ENCODE data around the gene PDSS2.

DNA sequence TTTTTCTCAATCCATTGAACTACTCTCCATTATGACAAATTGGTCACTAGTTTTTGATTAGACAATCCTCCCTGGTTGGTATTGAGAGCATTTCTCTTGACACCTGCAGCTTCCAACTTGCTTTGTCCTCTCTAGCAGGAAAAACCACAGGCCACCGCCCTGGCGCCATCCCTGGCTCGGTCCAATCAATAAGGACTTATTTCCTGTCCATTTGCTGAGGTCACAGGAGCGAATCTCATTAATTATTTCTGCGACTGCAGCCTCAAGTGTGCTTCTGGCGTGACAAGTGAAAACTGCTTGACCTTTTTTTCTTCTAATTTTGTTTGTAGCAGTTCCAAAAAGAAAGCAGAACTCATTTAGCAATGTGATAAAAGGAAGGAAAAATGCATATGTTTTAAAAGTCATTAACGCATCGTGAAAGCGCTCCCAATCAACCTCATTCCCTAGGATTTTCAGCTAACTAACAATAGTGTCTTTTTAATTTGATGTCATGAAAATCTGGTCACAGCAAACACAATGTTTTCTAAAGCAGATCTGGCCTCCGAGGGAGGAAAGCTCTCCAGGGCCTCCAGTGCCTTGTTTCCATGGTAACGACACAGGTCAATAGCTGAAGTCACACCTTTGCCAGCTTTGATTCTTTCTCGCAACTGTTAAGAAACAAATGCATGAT, 305.1 kb downstream of the PDSS2 start:
- TF ChIP-seq, protein P1, sequence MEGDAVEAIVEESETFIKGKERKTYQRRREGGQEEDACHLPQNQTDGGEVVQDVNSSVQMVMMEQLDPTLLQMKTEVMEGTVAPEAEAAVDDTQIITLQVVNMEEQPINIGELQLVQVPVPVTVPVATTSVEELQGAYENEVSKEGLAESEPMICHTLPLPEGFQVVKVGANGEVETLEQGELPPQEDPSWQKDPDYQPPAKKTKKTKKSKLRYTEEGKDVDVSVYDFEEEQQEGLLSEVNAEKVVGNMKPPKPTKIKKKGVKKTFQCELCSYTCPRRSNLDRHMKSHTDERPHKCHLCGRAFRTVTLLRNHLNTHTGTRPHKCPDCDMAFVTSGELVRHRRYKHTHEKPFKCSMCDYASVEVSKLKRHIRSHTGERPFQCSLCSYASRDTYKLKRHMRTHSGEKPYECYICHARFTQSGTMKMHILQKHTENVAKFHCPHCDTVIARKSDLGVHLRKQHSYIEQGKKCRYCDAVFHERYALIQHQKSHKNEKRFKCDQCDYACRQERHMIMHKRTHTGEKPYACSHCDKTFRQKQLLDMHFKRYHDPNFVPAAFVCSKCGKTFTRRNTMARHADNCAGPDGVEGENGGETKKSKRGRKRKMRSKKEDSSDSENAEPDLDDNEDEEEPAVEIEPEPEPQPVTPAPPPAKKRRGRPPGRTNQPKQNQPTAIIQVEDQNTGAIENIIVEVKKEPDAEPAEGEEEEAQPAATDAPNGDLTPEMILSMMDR (IDR thresholded peaks at IDR 0.05): no peak
- TF ChIP-seq EZH2 (IDR thresholded peaks at IDR 0.05; ENCODE audit: borderline replicate concordance, insufficient read depth, low read depth, low read length, poor library complexity, severe bottlenecking): no peak

Measured in B cell (primary cell).